Osteoblast (primary cell): Measurements from ENCODE around the gene MYL12B. TPM values are rescaled to one million over a fixed set of nuclear protein-coding genes. Genes with fewer than 3 reads are reported as not detected.

Source experiments
- DNase-seq: peaks from one replicate; pipeline ENCODE4 v3.0.0; 2011; ENCODE audit warnings: low spot score, mixed read lengths; ENCODE audit not compliant: insufficient read length; ENCODE audit errors: missing footprints
- H2AFZ ChIP-seq: 2 replicates; pipeline ENCODE4 v1.6.0; 2011; ENCODE audit warnings: mild to moderate bottlenecking, low read length
- H3K27ac ChIP-seq: 2 replicates; pipeline ENCODE4 v1.5.1; 2011; ENCODE audit warnings: mild to moderate bottlenecking, low read depth, low read length, moderate library complexity
- H3K27me3 ChIP-seq: 2 replicates; pipeline ENCODE4 v1.6.0; 2012; ENCODE audit warnings: mild to moderate bottlenecking, control low read depth, inconsistent platforms, low read length, moderate library complexity; ENCODE audit not compliant: insufficient read depth
- H3K36me3 ChIP-seq: 2 replicates; pipeline ENCODE4 v1.5.1; 2011; ENCODE audit warnings: mild to moderate bottlenecking, low read length, control low read depth, moderate library complexity; ENCODE audit not compliant: insufficient read depth
- H3K4me1 ChIP-seq: 2 replicates; pipeline ENCODE4 v1.5.1; 2011; ENCODE audit warnings: mild to moderate bottlenecking, low read length, control low read depth, moderate library complexity; ENCODE audit not compliant: insufficient read depth
- H3K4me2 ChIP-seq: 2 replicates; pipeline ENCODE4 v1.6.0; 2011; ENCODE audit warnings: mild to moderate bottlenecking, low read length; ENCODE audit not compliant: insufficient read depth
- H3K4me3 ChIP-seq: fragments of 200-600 bp; sonication (generic); 3 replicates; pipeline ENCODE4 v1.5.1; 2012; ENCODE audit warnings: mild to moderate bottlenecking, low read length, inconsistent platforms; ENCODE audit not compliant: insufficient read depth
- H3K79me2 ChIP-seq: 2 replicates; pipeline ENCODE4 v1.6.0; 2012; ENCODE audit warnings: mild to moderate bottlenecking, low read length, control low read depth, inconsistent platforms; ENCODE audit not compliant: insufficient read depth
- H3K9me3 ChIP-seq: 2 replicates; pipeline ENCODE4 v1.5.1; 2011; ENCODE audit warnings: low read depth, low read length, control low read depth
- H4K20me1 ChIP-seq: 2 replicates; pipeline ENCODE4 v1.6.0; 2012; ENCODE audit warnings: mild to moderate bottlenecking, low read length, control low read depth; ENCODE audit not compliant: insufficient read depth
- CTCF ChIP-seq: IDR thresholded peaks from 2 replicates; pipeline ENCODE4 v1.5.1; 2011; ENCODE audit warnings: mild to moderate bottlenecking, low read depth, low read length, moderate library complexity; ENCODE audit errors: extremely low read depth
- total RNA-seq: library from RNA; depleted of rRNA; stranded (reverse); fragments of >200 nt; gene quantifications from 2 replicates; pipeline ENCODE4 v1.2.3, GENCODE V29; 2012

The MYL12B gene
- total RNA-seq, 1 donor: 278 TPM

- H3K4me2 ChIP-seq: peak overlapping the region; percentile 97
- no peaks in the 10 kb centered on the region for H3K27me3 ChIP-seq
- H3K79me2 ChIP-seq: peaks cover 74% of the 10 kb centered on the region
- peaks cover 51% of the 10 kb centered on the region for H3K36me3 ChIP-seq
- peaks cover 22% of the 10 kb centered on the region for H4K20me1 ChIP-seq
- H3K4me3 ChIP-seq: peak overlapping the region; percentile 6
- peak overlapping the region; percentile 86 for H3K27ac ChIP-seq
- H3K4me1 ChIP-seq: peaks cover 49% of the 10 kb centered on the region
- H2AFZ ChIP-seq: no peak overlapping the region
- TF ChIP-seq CTCF: no peak
- H3K9me3 ChIP-seq: no peaks in the 10 kb centered on the region
- DNase-seq: no peak
Observed at GRCh38 chr18:3251249-3251962, 10.5 kb upstream of the MYL12B start.

- H4K20me1 ChIP-seq: peaks cover 22% of the 10 kb centered on the region
Observed at GRCh38 chr18:3251963-3252277, 10.0 kb upstream of the MYL12B start.

GRCh38 chr18:3252843-3253242, 9.1 kb upstream of the MYL12B start:
- H3K27ac ChIP-seq: peak overlapping the region; percentile 14
- TF ChIP-seq CTCF: no peak
- no peak overlapping the region for H3K4me3 ChIP-seq
- no peaks in the 10 kb centered on the region for H3K9me3 ChIP-seq
- H2AFZ ChIP-seq: no peak overlapping the region
- peaks cover 65% of the 10 kb centered on the region for H3K36me3 ChIP-seq
- peaks cover 59% of the 10 kb centered on the region for H3K4me1 ChIP-seq
- H3K79me2 ChIP-seq: peaks cover 78% of the 10 kb centered on the region
- H3K4me2 ChIP-seq: peak overlapping the region; percentile 97
- no peak for DNase-seq
- H3K27me3 ChIP-seq: no peaks in the 10 kb centered on the region
- H4K20me1 ChIP-seq: peaks cover 22% of the 10 kb centered on the region

More at GRCh38 chr18:3251963-3252277, 10.0 kb upstream of the MYL12B start:
- TF ChIP-seq CTCF: no peak
- DNase-seq: no peak
- Histone ChIP-seq H3K9me3 (no peaks in the 10 kb centered on the region), H3K36me3 (peaks cover 56% of the 10 kb centered on the region), H2AFZ (no peak overlapping the region), H3K4me1 (peaks cover 54% of the 10 kb centered on the region), H3K27ac (peak overlapping the region; percentile 86), H3K27me3 (no peaks in the 10 kb centered on the region), H3K4me2 (peak overlapping the region; percentile 97), H3K79me2 (peaks cover 75% of the 10 kb centered on the region), H3K4me3 (peak overlapping the region; percentile 6)

GRCh38 chr18:3254725-3255124, 7.2 kb upstream of the MYL12B start:
- H3K9me3 ChIP-seq: no peaks in the 10 kb centered on the region
- no peaks in the 10 kb centered on the region for H3K27me3 ChIP-seq
- H3K4me1 ChIP-seq: peaks cover 52% of the 10 kb centered on the region
- peaks cover 77% of the 10 kb centered on the region for H3K36me3 ChIP-seq
- H4K20me1 ChIP-seq: peaks cover 18% of the 10 kb centered on the region
- H3K79me2 ChIP-seq: peaks cover 61% of the 10 kb centered on the region
- no peak overlapping the region for H2AFZ ChIP-seq
- no peak overlapping the region for H3K4me3 ChIP-seq
- no peak overlapping the region for H3K4me2 ChIP-seq
- TF ChIP-seq CTCF: no peak
- DNase-seq: no peak
- no peak overlapping the region for H3K27ac ChIP-seq
